Measurements from ENCODE around the gene ZFAND4. TPM values are rescaled to one million over a fixed set of nuclear protein-coding genes. Genes with fewer than 3 reads are reported as not detected.

Gene ZFAND4
- total and polyA plus RNA-seq, 9 of the 15 experiments (the other 6 are each of a cell fraction or from before 2014, with no cell fraction given), result 0.42 to 3.0 (median 1.5) TPM

GRCh38 chr10:45594276-45595157 is 78.1 kb downstream of the ZFAND4 start (continued):
- TF ChIP-seq TCF15 (CRISPR knock-in tag; IDR thresholded peaks at IDR 0.05) (no peak), FOXA3 (CRISPR knock-in tag; conservative IDR thresholded peaks at IDR 0.05 in 1 of 2, IDR thresholded peaks at IDR 0.05 in 1 of 2) (peak; percentile 64 to 97), TSC22D4 (tag; IDR thresholded peaks at IDR 0.05) (no peak), MGA (IDR thresholded peaks at IDR 0.05) (peak; percentile 96), E2F1 (CRISPR knock-in tag; IDR thresholded peaks at IDR 0.05) (peak; percentile 66; the same call in 1 of the 2 replicates), SRSF1 (IDR thresholded peaks at IDR 0.05; ENCODE audit: low read depth, low read length) (no peak), PKNOX1 (IDR thresholded peaks at IDR 0.05) (no peak), MAZ (CRISPR knock-in tag; conservative IDR thresholded peaks at IDR 0.05 in 1 of 2, IDR thresholded peaks at IDR 0.05 in 1 of 2) (peak; percentile 97 to 98), USF1 (CRISPR knock-in tag; IDR thresholded peaks at IDR 0.05) (peak; percentile 100)
